Retinal pigment epithelial cell (primary cell): ENCODE data around the gene ZNF669.

Experiments used
- DNase-seq: peaks from one replicate; pipeline ENCODE4 v3.0.0-alpha.2; 2010; ENCODE audit warnings: low read depth
- H3K4me3 ChIP-seq: 2 replicates; pipeline ENCODE4 v1.5.1; 2011; ENCODE audit warnings: mild to moderate bottlenecking, low read length, control low read depth, moderate library complexity
- CTCF ChIP-seq: conservative IDR thresholded peaks from 2 replicates; pipeline ENCODE4 v1.5.1; 2011; ENCODE audit warnings: low read depth, low read length, control low read depth, inconsistent platforms

Gene ZNF669

GRCh38 chr1:247107694-247108093, 3.5 kb upstream of the ZNF669 start:
- H3K4me3 ChIP-seq = no peak overlapping the region
- no peak for DNase-seq
- no peak for TF ChIP-seq CTCF

GRCh38 chr1:247105966-247106365, 1.8 kb upstream of the ZNF669 start:
- TF ChIP-seq CTCF = no peak
- H3K4me3 ChIP-seq = no peak overlapping the region
- DNase-seq = no peak

- no peak overlapping the region for H3K4me3 ChIP-seq
- no peak for TF ChIP-seq CTCF
- no peak for DNase-seq
Observed at GRCh38 chr1:247104965-247105364, 809 bp upstream of the ZNF669 start.

- TF ChIP-seq CTCF = no peak
- no peak for DNase-seq
- H3K4me3 ChIP-seq = no peak overlapping the region
Observed at GRCh38 chr1:247102381-247102780, 1.8 kb downstream of the ZNF669 start.

- DNase-seq = no peak
- no peak for TF ChIP-seq CTCF
- no peak overlapping the region for H3K4me3 ChIP-seq
Observed at GRCh38 chr1:247100676-247101279, 3.4 kb downstream of the ZNF669 start.

- no peak for DNase-seq
- no peak overlapping the region for H3K4me3 ChIP-seq
- no peak for TF ChIP-seq CTCF
Observed at GRCh38 chr1:247096958-247097357, 7.2 kb downstream of the ZNF669 start.

GRCh38 chr1:247096544-247096943, 7.6 kb downstream of the ZNF669 start:
- no peak overlapping the region for H3K4me3 ChIP-seq
- no peak for DNase-seq
- no peak for TF ChIP-seq CTCF
